IMR-90 (cell line): Measurements from ENCODE around the gene TRA2B. TPM values are rescaled to one million over a fixed set of nuclear protein-coding genes. Genes with fewer than 3 reads are reported as not detected.

Experiments used
- ATAC-seq: fragments of 200-7000 bp; cut with Tn5 transposase; 2 replicates; pipeline ENCODE4 v1.9.1; 2020; ENCODE audit warnings: low read depth, mild to moderate bottlenecking, moderate library complexity
- BruUV-seq: library from RNA; stranded (reverse); fragments of 400-500 nt; replicated peaks from 2 replicates; lab custom pipeline; 2021; lab: Mats Ljungman, UMichigan
- CTCF ChIA-PET: fragments of 300-600 bp; formaldehyde crosslinking; extraction: SDS; loops from one replicate; lab custom pipeline; 2021; ENCODE audit warnings: antibody characterized with exemption; lab: Yijun Ruan, JAX
- POLR2A ChIA-PET: fragments of 300-600 bp; sonication (Branson Sonifier 250); formaldehyde crosslinking; loops from one replicate; lab custom pipeline; 2022; ENCODE audit warnings: antibody characterized with exemption; ENCODE audit not compliant: unreplicated experiment; lab: Charles Lee
- DNase-seq: peaks from one replicate; pipeline ENCODE4 v3.0.0; 2013
- H2AFZ ChIP-seq: replicated peaks from 2 replicates; pipeline ENCODE3; 2013; ENCODE audit warnings: low read length, mild to moderate bottlenecking; ENCODE audit not compliant: poor library complexity
- H2AK5ac ChIP-seq: 2 replicates; pipeline ENCODE4 v1.6.1; 2013; ENCODE audit warnings: low read depth, low read length, inconsistent platforms
- H2AK9ac ChIP-seq: replicated peaks from 2 replicates; pipeline ENCODE3; 2013; ENCODE audit warnings: mild to moderate bottlenecking, low read depth, low read length, moderate library complexity; ENCODE audit not compliant: poor library complexity
- H2BK120ac ChIP-seq: 2 replicates; pipeline ENCODE4 v1.6.1; 2013; ENCODE audit warnings: low read depth, low read length, inconsistent platforms
- H2BK15ac ChIP-seq: 3 replicates; pipeline ENCODE4 v1.6.1; 2013; ENCODE audit warnings: low read depth, low read length, inconsistent platforms
- H2BK20ac ChIP-seq: 2 replicates; pipeline ENCODE4 v1.6.1; 2013; ENCODE audit warnings: low read depth, mild to moderate bottlenecking, inconsistent platforms, low read length, moderate library complexity
- H2BK5ac ChIP-seq: 2 replicates; pipeline ENCODE4 v1.6.1; 2013; ENCODE audit warnings: mild to moderate bottlenecking, low read depth, low read length, inconsistent platforms; ENCODE audit not compliant: poor library complexity, severe bottlenecking
- H3K14ac ChIP-seq: replicated peaks from 2 replicates; pipeline ENCODE4 v1.6.1; 2013; ENCODE audit warnings: low read depth, low read length, inconsistent platforms
- H3K18ac ChIP-seq: 2 replicates; pipeline ENCODE4 v1.6.1; 2013; ENCODE audit warnings: low read depth, low read length, control low read depth
- H3K23ac ChIP-seq: 2 replicates; pipeline ENCODE4 v1.6.1; 2013; ENCODE audit warnings: low read depth, low read length, inconsistent platforms
- H3K27ac ChIP-seq: 2 replicates; pipeline ENCODE4 v1.5.1; 2013; ENCODE audit warnings: mild to moderate bottlenecking, control low read depth, low read length; ENCODE audit not compliant: insufficient read depth
- H3K27me3 ChIP-seq: 2 replicates; pipeline ENCODE4 v1.6.1; 2013; ENCODE audit warnings: low read length; ENCODE audit not compliant: control insufficient read depth, insufficient read depth
- H3K36me3 ChIP-seq: 2 replicates; pipeline ENCODE4 v1.6.1; 2013; ENCODE audit warnings: low read length, mixed read lengths; ENCODE audit not compliant: control insufficient read depth, insufficient read depth
- H3K4ac ChIP-seq: 2 replicates; pipeline ENCODE4 v1.6.1; 2013; ENCODE audit warnings: low read depth, low read length, inconsistent platforms
- H3K4me1 ChIP-seq: 2 replicates; pipeline ENCODE4 v1.6.1; 2013; ENCODE audit warnings: low read length, mixed read lengths; ENCODE audit not compliant: control insufficient read depth, insufficient read depth
- H3K4me2 ChIP-seq: 2 replicates; pipeline ENCODE4 v1.6.1; 2013; ENCODE audit warnings: low read depth, mild to moderate bottlenecking, control low read depth, low read length, moderate library complexity
- H3K4me3 ChIP-seq: 2 replicates; pipeline ENCODE4 v1.5.1; 2013; ENCODE audit warnings: low read depth, mild to moderate bottlenecking, control low read depth, low read length, moderate library complexity; ENCODE audit not compliant: insufficient read depth
- H3K56ac ChIP-seq: 2 replicates; pipeline ENCODE4 v1.6.1; 2013; ENCODE audit warnings: low read length, inconsistent platforms; ENCODE audit not compliant: insufficient read depth; ENCODE audit errors: extremely low read depth
- H3K79me1 ChIP-seq, 2 experiments: 2 replicates each; pipeline ENCODE4 v1.6.1; 2013; ENCODE audit warnings: low read length in 2 of 2, inconsistent platforms in 1 of 2, low read depth in 1 of 2
- H3K9ac ChIP-seq: 2 replicates; pipeline ENCODE4 v1.6.1; 2013; ENCODE audit warnings: low read depth, low read length, control low read depth
- H3K9me1 ChIP-seq: 2 replicates; pipeline ENCODE4 v1.6.1; 2013; ENCODE audit warnings: low read length, inconsistent platforms; ENCODE audit not compliant: insufficient read depth
- H3K9me3 ChIP-seq: 2 replicates; pipeline ENCODE4 v1.6.1; 2013; ENCODE audit warnings: low read length; ENCODE audit not compliant: control insufficient read depth, insufficient read depth
- H4K20me1 ChIP-seq: 2 replicates; pipeline ENCODE4 v1.6.1; 2013; ENCODE audit warnings: low read length, inconsistent platforms; ENCODE audit not compliant: insufficient read depth
- H4K5ac ChIP-seq: 2 replicates; pipeline ENCODE4 v1.6.1; 2013; ENCODE audit warnings: mild to moderate bottlenecking, low read depth, low read length, control low read depth
- H4K8ac ChIP-seq, 2 experiments: 2 replicates each; pipeline ENCODE4 v1.6.1; 2013; ENCODE audit warnings: low read depth in 2 of 2, low read length in 2 of 2, control low read depth in 1 of 2, inconsistent platforms in 1 of 2
- H4K91ac ChIP-seq: 2 replicates; pipeline ENCODE4 v1.6.1; 2013; ENCODE audit warnings: low read depth, low read length, inconsistent platforms; ENCODE audit not compliant: insufficient read depth
- CEBPB ChIP-seq: IDR thresholded peaks from 2 replicates; pipeline ENCODE4 v1.6.1; 2012; ENCODE audit warnings: low read depth, low read length, improper control_type of control experiment
- CHD1 ChIP-seq: IDR thresholded peaks from 2 replicates; pipeline ENCODE4 v1.6.1; 2012; ENCODE audit warnings: low read depth, low read length, improper control_type of control experiment
- FOS ChIP-seq: fragments of 150-350 bp; IDR thresholded peaks from 2 replicates; pipeline ENCODE4 v1.6.1; 2016; ENCODE audit warnings: low read depth, low read length
- MAFK ChIP-seq: IDR thresholded peaks from 2 replicates; pipeline ENCODE4 v1.6.1; 2012; ENCODE audit warnings: low read depth, low read length, improper control_type of control experiment
- MXI1 ChIP-seq: IDR thresholded peaks from 2 replicates; pipeline ENCODE4 v1.6.1; 2012; ENCODE audit warnings: low read depth, mild to moderate bottlenecking, low read length, moderate library complexity, borderline replicate concordance
- NFE2L2 ChIP-seq: fragments of 150-350 bp; IDR thresholded peaks from 2 replicates; pipeline ENCODE4 v1.6.1; 2016; ENCODE audit warnings: low read depth, mild to moderate bottlenecking, low read length
- POLR2A ChIP-seq: IDR thresholded peaks from 2 replicates; pipeline ENCODE4 v1.6.1; 2012; ENCODE audit warnings: mild to moderate bottlenecking, low read depth, low read length
- SMC3 ChIP-seq: fragments of 150-350 bp; IDR thresholded peaks from 2 replicates; pipeline ENCODE4 v1.6.1; 2016; ENCODE audit warnings: low read depth, mild to moderate bottlenecking, antibody characterized with exemption, low read length, moderate library complexity
- WGBS, 2 experiments: methylation state at CpG; one replicate each; pipeline versions ENCODE4 v1.1.5 to v1.1.7; 2013; ENCODE audit warnings: missing lambda C conversion rate in 2 of 2; ENCODE audit not compliant: insufficient read length in 1 of 2; ENCODE audit errors: extremely low coverage in 2 of 2; 5-methylcytosine and 5-hydroxymethylcytosine counted together
- dilution Hi-C: fragments of 300-500 bp; cut with HindIII; formaldehyde crosslinking; loops from one replicate; pipeline ENCODE4 v1.14.3; 2018; ENCODE audit warnings: low sequenced_read_pairs; ENCODE audit not compliant: unreplicated experiment
- in situ Hi-C: fragments of 300-500 bp; cut with MboI; formaldehyde crosslinking; loops from 3 replicates; pipeline ENCODE4 v1.14.3; 2019; ENCODE audit warnings: low sequenced_read_pairs, inconsistent platforms, mixed read lengths
- intact Hi-C: fragments of 100-400 bp; cut with micrococcal nuclease; formaldehyde crosslinking; loops from 2 replicates; pipeline ENCODE4 v1.10.0; 2022
- polyA plus RNA-seq, 3 experiments: library from polyadenylated mRNA; depleted of rRNA; stranded (reverse); fragments of >200 nt; gene quantifications; 2 replicates each; pipeline ENCODE4 v1.2.3, GENCODE V29; 2012; ENCODE audit warnings: low replicate concordance in 1 of 3
- total RNA-seq: library from RNA; depleted of rRNA; stranded (reverse); fragments of >200 nt; gene quantifications from 2 replicates; pipeline ENCODE4 v1.2.3, GENCODE V29; 2012

The TRA2B gene
- total and polyA plus RNA-seq, 2 of the 4 experiments (the other 2 are of a cell fraction) = 127 to 208 TPM

- DNase-seq (no peak), ATAC-seq (no peak)
- in situ Hi-C loops = no loop called here
- Histone ChIP-seq H3K4ac (no peak overlapping the region), H2AFZ (no peak overlapping the region), H3K4me2 (no peak overlapping the region), H2BK20ac (no peak overlapping the region), H3K9ac (no peak overlapping the region), H3K56ac (no peak overlapping the region), H3K18ac (no peak overlapping the region), H3K27ac (no peak overlapping the region), H2BK15ac (no peak overlapping the region), H3K27me3 (peaks cover 6% of the 10 kb centered on the region), H3K4me1 (no peaks in the 10 kb centered on the region), H4K8ac (no peak overlapping the region), H3K9me1 (no peaks in the 10 kb centered on the region), H2BK120ac (no peak overlapping the region), H3K9me3 (no peaks in the 10 kb centered on the region), H3K36me3 (no peaks in the 10 kb centered on the region), H3K14ac (no peak overlapping the region), H4K20me1 (no peaks in the 10 kb centered on the region), H2BK5ac (no peak overlapping the region), H2AK5ac (no peak overlapping the region), H2AK9ac (no peak overlapping the region), H3K79me1 (no peaks in the 10 kb centered on the region), H4K91ac (no peak overlapping the region), H3K4me3 (no peak overlapping the region), H3K23ac (no peak overlapping the region), H4K5ac (no peak overlapping the region)
- POLR2A ChIA-PET = no interaction called here
- CTCF ChIA-PET = no interaction called here
- dilution Hi-C loops = no loop called here
- intact Hi-C loops = no loop called here
- no TSS peak for BruUV-seq
- WGBS, 2 experiments = no CpG with 5 or more reads among the region's 4 CpGs
- no peak for TF ChIP-seq MXI1
- TF ChIP-seq CHD1 = no peak
- TF ChIP-seq CEBPB = no peak
- no peak for TF ChIP-seq FOS
- no peak for TF ChIP-seq POLR2A
- no peak for TF ChIP-seq SMC3
- TF ChIP-seq MAFK = no peak
- no peak for TF ChIP-seq NFE2L2
These were observed 55.9 kb downstream of the TRA2B start for GRCh38 chr3:185881926-185882325.
